Stimulated activated naive CD8-positive, alpha-beta T cell treated with anti-CD3 and anti-CD28 coated beads, Interleukin-15, amount 100 ng/mL, for 72 hours (primary cell): ENCODE data around the gene NADK.
"Not testable (repeated sequence)": the region's sequence is repeated elsewhere in the genome, so short reads cannot be mapped to it uniquely, and the experiment has no call there.

ENCODE experiments used
- ATAC-seq: fragments of 150-1000 bp; cut with Tn5 transposase; 2 replicates; pipeline ENCODE4 v1.10.0; 2021; ENCODE audit warnings: mild to moderate bottlenecking, moderate library complexity
- DNase-seq, 2 donors: peaks; one replicate each; pipeline ENCODE4 v3.0.0; 2021 to 2022
- H3K27ac Mint-ChIP-seq, 2 donors: one replicate each; pipeline ENCODE4 v1.8.0; 2022; ENCODE audit warnings: mild to moderate bottlenecking in 2 of 2, mixed read lengths in 2 of 2, moderate library complexity in 2 of 2
- H3K27me3 Mint-ChIP-seq: one replicate; pipeline ENCODE4 v1.8.0; 2022; ENCODE audit warnings: mixed read lengths
- H3K4me1 Mint-ChIP-seq: one replicate; pipeline ENCODE4 v1.8.0; 2022; ENCODE audit warnings: mild to moderate bottlenecking, mixed read lengths
- H3K4me3 Mint-ChIP-seq, 2 donors: one replicate each; pipeline ENCODE4 v1.8.0; 2022; ENCODE audit warnings: mild to moderate bottlenecking in 2 of 2, mixed read lengths in 2 of 2, moderate library complexity in 1 of 2
- H3K9me3 Mint-ChIP-seq, 2 donors: one replicate each; pipeline ENCODE4 v1.8.0; 2022; ENCODE audit warnings: mixed read lengths in 2 of 2

The NADK gene

DNA sequence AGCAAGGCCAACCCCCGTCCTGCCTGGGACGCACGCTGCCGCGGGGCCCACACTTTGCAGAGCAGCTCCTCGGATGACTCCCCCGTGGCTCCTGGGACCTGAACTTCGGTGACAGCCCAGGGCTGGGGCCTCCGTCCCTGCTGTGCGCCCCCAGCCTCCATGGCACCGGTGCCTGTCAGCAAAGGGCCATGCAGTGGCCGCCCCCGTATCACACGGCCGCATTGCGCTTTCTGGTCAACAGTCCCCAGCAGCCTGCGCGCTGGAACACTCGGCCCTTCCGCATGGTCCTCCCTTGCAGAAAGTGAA, 18.0 kb downstream of the NADK start:
- H3K9me3 Mint-ChIP-seq: no peaks in the 10 kb centered on the region
- H3K4me3 Mint-ChIP-seq: no peak overlapping the region
- H3K4me1 Mint-ChIP-seq: peaks cover 10% of the 10 kb centered on the region
- ATAC-seq (no peak), DNase-seq (no peak)
- no peaks in the 10 kb centered on the region for H3K27me3 Mint-ChIP-seq
- no peak overlapping the region for H3K27ac Mint-ChIP-seq

DNA sequence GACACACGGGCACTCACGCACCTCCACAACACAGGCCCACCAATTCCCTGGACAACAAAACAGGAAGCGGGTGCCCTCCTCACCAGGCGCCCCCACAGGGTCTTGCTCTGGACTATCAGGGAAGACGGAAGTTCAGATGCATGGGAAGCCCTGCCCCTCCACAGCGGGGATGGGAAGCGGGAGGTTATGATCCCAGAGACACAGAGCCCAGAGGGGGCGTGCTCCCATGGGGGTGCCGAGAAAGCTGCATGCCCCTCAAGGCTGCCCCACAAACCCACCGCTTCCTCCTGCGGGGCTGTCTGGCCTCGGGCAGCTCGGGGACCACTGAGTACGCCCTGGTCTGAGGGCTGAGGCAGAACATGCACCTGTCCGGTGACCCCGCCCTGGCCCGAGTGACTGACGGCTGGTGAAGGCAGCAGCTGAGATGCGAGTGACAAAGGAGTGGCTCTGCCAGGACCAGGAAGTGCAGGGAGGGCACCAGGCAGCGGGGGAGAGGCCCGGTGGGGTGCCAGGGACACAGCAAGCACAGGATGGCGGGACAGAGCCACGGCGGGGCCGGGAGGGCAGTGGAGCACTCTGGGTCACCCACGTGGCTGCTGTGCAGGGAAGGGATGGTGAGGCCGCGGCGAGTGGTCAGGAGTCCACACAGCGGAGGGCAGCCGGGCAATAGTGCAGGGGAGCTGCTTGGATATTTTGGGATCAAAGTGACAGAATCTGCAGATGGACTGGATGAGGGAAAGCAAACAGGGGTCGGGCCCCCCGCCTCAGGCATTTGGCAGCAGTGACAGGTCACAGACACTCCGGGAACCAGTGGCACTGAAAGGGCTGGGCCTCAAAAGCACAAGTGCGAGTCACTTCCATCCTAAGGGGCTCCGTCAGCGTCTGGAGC, 18.6 kb downstream of the NADK start:
- no peaks in the 10 kb centered on the region for H3K27me3 Mint-ChIP-seq
- DNase-seq (no peak), ATAC-seq (no peak)
- H3K4me3 Mint-ChIP-seq: no peak overlapping the region
- H3K4me1 Mint-ChIP-seq: peaks cover 10% of the 10 kb centered on the region
- peak overlapping the region in 1 of 2 donors; percentile 34 for H3K27ac Mint-ChIP-seq
- H3K9me3 Mint-ChIP-seq: no peaks in the 10 kb centered on the region

- H3K9me3 Mint-ChIP-seq: no peaks in the 10 kb centered on the region
- H3K27ac Mint-ChIP-seq: no peak overlapping the region
- ATAC-seq (peak; percentile 18), DNase-seq (no peak)
- peaks cover 10% of the 10 kb centered on the region for H3K4me1 Mint-ChIP-seq
- H3K27me3 Mint-ChIP-seq: no peaks in the 10 kb centered on the region
- no peak overlapping the region for H3K4me3 Mint-ChIP-seq
These were observed 19.4 kb downstream of the NADK start for GRCh38 chr1:1758692-1759455.

- ATAC-seq: no peak
- no peak for DNase-seq
- no peak overlapping the region for H3K4me3 Mint-ChIP-seq
- no peaks in the 10 kb centered on the region for H3K27me3 Mint-ChIP-seq
- peak overlapping the region in 1 of 2 donors; percentile 59 for H3K27ac Mint-ChIP-seq
- H3K9me3 Mint-ChIP-seq: no peaks in the 10 kb centered on the region
- peaks cover 10% of the 10 kb centered on the region for H3K4me1 Mint-ChIP-seq
These were observed 20.1 kb downstream of the NADK start for GRCh38 chr1:1758059-1758621.

GRCh38 chr1:1757422-1758058, 20.7 kb downstream of the NADK start:
- DNase-seq: no peak
- no peaks in the 10 kb centered on the region for H3K9me3 Mint-ChIP-seq
- no peak for ATAC-seq
- no peak overlapping the region for H3K4me3 Mint-ChIP-seq
- H3K27ac Mint-ChIP-seq: no peak overlapping the region
- peaks cover 10% of the 10 kb centered on the region for H3K4me1 Mint-ChIP-seq
- no peaks in the 10 kb centered on the region for H3K27me3 Mint-ChIP-seq

DNA sequence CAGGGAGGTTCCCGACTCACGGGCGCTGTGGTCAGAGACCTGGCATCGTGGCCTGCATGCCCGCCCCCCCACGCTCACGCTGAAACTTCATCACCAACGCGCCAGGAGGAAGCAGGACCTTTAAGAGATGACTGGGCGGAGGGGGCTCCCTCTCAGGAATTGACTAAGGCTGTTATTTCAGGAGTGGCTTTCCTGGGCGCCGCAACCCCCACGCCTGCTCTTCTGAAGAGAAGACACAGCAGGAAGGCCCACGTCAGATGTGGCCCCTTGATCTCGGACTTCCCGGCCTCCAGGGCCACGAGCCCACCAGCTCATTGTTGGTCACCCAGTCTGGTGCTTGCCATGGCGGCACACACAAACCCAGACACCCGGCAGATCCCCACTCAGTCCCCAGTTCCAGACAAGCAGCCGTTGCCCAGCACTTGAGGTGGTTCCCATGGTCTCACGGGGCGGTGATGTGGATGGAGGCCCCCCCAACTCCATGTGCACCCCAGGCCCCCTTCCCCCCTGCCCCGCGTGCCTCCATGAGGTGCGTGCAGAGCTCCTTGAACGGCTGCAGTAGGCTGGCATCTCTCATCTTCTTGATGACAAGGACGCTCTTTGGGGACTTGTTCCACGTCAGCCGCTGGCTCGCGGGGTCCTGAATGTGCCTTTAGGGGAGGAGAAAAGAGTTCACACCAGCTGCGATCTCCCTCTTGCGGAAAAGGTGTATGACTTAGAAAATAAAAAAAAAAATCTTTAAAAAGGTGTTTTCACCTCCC, 21.4 kb downstream of the NADK start:
- no peak overlapping the region for H3K27ac Mint-ChIP-seq
- no peaks in the 10 kb centered on the region for H3K9me3 Mint-ChIP-seq

DNA sequence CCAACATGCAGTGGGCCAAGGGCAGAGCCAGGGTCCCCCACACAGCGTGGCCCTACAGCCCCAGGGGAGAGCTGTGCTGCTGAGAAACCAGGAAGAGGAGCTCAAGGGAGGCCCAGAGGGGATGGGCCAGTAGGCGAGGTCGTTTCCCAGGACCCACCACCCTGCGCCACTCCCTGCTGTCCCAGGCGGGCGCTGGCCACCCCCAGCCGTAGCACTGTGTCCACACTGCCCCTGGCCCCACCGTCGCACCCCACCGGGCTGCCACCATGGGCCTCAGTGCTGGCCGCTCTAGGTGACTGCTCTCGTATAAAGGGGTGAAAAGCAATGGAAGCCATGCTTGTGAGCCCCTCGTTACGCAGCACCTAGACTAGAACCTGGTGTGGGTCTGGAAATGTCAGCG, 22.4 kb downstream of the NADK start:
- Mint-ChIP-seq H3K4me1 (peaks cover 6% of the 10 kb centered on the region), H3K27ac (peak overlapping the region in 1 of 2 donors; percentile 80), H3K9me3 (no peaks in the 10 kb centered on the region), H3K4me3 (no peak overlapping the region), H3K27me3 (no peaks in the 10 kb centered on the region)
- ATAC-seq (no peak), DNase-seq (no peak)

More for the DNA sequence above, 21.4 kb downstream of the NADK start:
- H3K4me1 Mint-ChIP-seq: peaks cover 9% of the 10 kb centered on the region
- ATAC-seq (no peak), DNase-seq (no peak)
- H3K4me3 Mint-ChIP-seq: no peak overlapping the region
- no peaks in the 10 kb centered on the region for H3K27me3 Mint-ChIP-seq

DNA sequence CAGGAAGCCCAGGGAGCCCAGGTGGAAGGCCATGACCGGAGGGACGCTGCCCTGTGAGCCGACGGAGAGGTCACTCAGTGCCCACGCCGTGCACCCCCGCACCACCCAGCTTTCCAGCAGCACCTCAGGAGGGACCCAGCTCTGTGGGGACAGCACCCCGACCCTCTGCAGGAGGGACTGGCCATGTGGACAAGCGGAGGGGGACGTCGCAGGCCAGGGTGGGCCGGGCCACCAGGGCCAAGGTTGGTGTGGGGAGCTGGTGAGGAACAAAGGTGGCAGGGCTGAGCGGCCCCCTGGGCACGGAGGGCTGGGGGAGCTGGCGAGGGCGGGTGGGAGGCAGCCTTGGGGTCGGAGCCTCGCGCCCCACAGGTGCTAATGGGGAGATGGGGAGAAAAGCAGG, 22.8 kb downstream of the NADK start:
- Mint-ChIP-seq H3K9me3 (no peaks in the 10 kb centered on the region), H3K27me3 (no peaks in the 10 kb centered on the region), H3K27ac (peak overlapping the region in 1 of 2 donors; percentile 80), H3K4me3 (no peak overlapping the region), H3K4me1 (peaks cover 6% of the 10 kb centered on the region)
- ATAC-seq: no peak
- no peak for DNase-seq

DNA sequence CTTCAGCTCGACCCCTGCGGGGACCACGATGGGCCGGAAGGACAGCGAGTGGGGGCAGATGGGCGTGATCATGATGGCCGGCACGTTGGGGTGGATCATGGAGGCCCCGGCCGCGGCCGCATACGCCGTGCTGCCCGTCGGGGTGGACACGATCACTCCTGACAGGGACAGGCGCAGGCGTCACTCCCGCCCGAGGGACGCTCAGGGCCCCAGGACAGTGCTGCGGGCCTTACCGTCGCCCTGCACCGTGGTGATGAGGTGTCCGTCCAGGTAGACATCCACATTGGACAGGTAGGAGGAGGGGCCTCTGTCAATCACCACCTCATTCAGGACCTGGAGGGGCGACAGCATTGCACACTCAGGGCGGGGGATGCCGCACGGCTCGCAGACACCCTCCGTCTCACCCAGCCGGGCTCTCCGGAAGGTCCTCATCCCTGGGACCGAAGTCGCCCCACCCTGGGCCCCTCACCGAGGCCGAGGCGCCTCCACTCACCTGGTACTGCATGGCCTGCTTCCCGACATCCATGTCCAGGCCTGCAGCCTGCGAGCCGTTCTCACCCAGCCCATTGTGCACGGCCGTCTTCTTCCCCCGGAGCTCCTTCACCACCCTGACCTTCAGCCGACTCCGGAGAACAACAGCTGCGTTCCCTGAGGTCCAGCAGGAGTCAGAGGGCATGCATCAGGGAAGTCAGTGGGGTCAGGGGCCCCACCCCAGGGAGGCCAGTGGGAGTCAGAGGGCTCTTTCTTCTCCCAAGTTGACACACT, 24.0 kb downstream of the NADK start:
- DNase-seq (no peak), ATAC-seq (no peak)
- Mint-ChIP-seq H3K4me3 (no peak overlapping the region), H3K4me1 (peaks cover 2% of the 10 kb centered on the region), H3K9me3 (no peaks in the 10 kb centered on the region), H3K27ac (peak overlapping the region in 1 of 2 donors; percentile 71), H3K27me3 (no peaks in the 10 kb centered on the region)

DNA sequence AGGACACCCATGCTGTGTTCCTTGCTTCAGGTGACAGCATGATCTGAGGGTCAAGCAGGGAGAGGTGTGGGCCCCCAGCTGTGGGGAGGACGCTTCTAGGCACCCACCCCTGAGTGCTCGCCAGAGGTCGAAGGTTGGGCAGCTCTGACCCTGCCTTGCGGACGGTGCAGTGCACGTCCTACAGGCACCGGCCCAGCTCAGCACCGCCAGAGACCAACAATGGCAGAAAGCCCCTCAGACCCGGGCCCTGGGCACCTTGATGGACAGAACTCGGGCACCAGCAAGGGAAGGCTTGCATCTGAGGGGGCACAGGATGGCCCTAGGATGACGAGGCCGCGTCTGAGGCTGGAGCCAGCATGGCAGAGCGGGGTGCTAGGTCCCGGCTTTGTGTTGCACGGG, 24.7 kb downstream of the NADK start:
- H3K4me1 Mint-ChIP-seq: no peaks in the 10 kb centered on the region
- peak overlapping the region in 1 of 2 donors; percentile 71 for H3K27ac Mint-ChIP-seq
- no peaks in the 10 kb centered on the region for H3K9me3 Mint-ChIP-seq
- DNase-seq (no peak), ATAC-seq (no peak)
- H3K4me3 Mint-ChIP-seq: no peak overlapping the region
- H3K27me3 Mint-ChIP-seq: no peaks in the 10 kb centered on the region

GRCh38 chr1:1752636-1753606, 25.3 kb downstream of the NADK start:
- Mint-ChIP-seq H3K4me1 (no peaks in the 10 kb centered on the region), H3K4me3 (no peak overlapping the region), H3K27ac (peak overlapping the region in 1 of 2 donors; percentile 48), H3K9me3 (no peaks in the 10 kb centered on the region), H3K27me3 (no peaks in the 10 kb centered on the region)
- ATAC-seq: peak; percentile 41
- no peak for DNase-seq

DNA sequence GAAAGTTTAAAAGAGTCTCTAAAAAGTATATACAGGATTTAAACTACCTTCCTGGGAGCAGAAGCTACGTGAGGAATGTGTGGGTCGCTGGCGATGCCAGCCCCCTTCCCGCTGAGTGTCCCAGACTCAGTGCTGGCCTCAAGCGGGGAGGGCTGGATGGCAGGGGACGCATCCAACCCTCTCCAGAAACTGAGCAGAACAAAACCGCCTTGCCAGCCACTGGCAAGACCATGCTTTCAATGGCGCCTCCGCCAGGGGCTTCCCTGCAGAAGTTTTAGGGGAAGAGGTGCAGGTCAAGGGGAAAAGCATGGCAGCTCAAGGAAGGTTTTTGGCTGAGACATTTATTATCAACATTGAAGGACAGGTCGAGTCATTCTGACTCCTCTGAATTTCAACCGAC, 26.1 kb downstream of the NADK start:
- Mint-ChIP-seq H3K9me3 (no peaks in the 10 kb centered on the region), H3K27me3 (no peaks in the 10 kb centered on the region), H3K4me1 (no peaks in the 10 kb centered on the region), H3K27ac (peak overlapping the region in 1 of 2 donors; percentile 12), H3K4me3 (no peak overlapping the region)
- ATAC-seq: no peak
- DNase-seq: no peak

DNA sequence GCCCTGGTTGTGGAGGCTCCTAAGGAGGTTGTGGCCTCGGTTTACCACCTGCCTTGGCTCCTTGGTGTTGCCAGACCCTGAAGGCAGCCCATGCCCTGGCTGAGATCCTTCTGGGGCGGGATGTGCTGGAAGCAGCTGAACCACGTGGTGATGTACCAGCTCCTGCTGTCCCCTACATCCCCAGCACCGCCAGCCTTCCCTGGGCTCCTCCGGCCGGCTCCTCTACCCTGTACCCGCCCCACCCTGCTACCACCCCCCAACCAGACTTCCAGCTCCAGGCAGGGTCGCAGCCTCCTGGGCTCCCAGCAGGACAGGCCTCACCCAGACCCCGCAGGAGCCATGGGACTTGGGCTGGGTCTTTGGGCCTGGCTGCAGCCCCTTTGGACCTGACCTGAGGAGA, 28.3 kb downstream of the NADK start:
- not testable (repeated sequence) for H3K9me3 Mint-ChIP-seq, DNase-seq, H3K27me3 Mint-ChIP-seq, ATAC-seq, H3K27ac Mint-ChIP-seq, H3K4me3 Mint-ChIP-seq, H3K4me1 Mint-ChIP-seq
